ENCODE data around the gene SMOC1.

Gene SMOC1

GRCh38 chr14:69876221-69876847, 2.9 kb upstream of the SMOC1 start:
- Mint-ChIP-seq H3K27ac (no peak overlapping the region), H3K36me3 (no peaks in the 10 kb centered on the region), H3K4me1 (peaks cover 2% of the 10 kb centered on the region), H3K4me3 (no peak overlapping the region), H3K9me3 (peaks cover 1% of the 10 kb centered on the region), H3K27me3 (peaks cover 13% of the 10 kb centered on the region)
- DNase-seq (ENCODE audit: low spot score in 2 of 2) = no peak
- no peak for ATAC-seq (ENCODE audit: low read depth)

- Mint-ChIP-seq H3K4me3 (no peak overlapping the region), H3K9me3 (peaks cover 1% of the 10 kb centered on the region), H3K27ac (no peak overlapping the region), H3K27me3 (peaks cover 15% of the 10 kb centered on the region), H3K36me3 (no peaks in the 10 kb centered on the region), H3K4me1 (peaks cover 2% of the 10 kb centered on the region)
- no peak for DNase-seq (ENCODE audit: low spot score in 2 of 2)
- ATAC-seq (ENCODE audit: low read depth) = no peak
Measured at GRCh38 chr14:69876848-69877306, 2.3 kb upstream of the SMOC1 start.

GRCh38 chr14:69877492-69877891, 1.7 kb upstream of the SMOC1 start:
- DNase-seq (ENCODE audit: low spot score in 2 of 2) = no peak
- no peak for ATAC-seq (ENCODE audit: low read depth)
- no peaks in the 10 kb centered on the region for H3K36me3 Mint-ChIP-seq
- H3K27ac Mint-ChIP-seq = no peak overlapping the region
- peaks cover 2% of the 10 kb centered on the region for H3K4me1 Mint-ChIP-seq
- no peak overlapping the region for H3K4me3 Mint-ChIP-seq
- H3K9me3 Mint-ChIP-seq = peaks cover 1% of the 10 kb centered on the region
- peaks cover 15% of the 10 kb centered on the region for H3K27me3 Mint-ChIP-seq

- H3K4me3 Mint-ChIP-seq = no peak overlapping the region
- no peak for DNase-seq (ENCODE audit: low spot score in 2 of 2)
- H3K27me3 Mint-ChIP-seq = peaks cover 13% of the 10 kb centered on the region
- H3K27ac Mint-ChIP-seq = no peak overlapping the region
- no peaks in the 10 kb centered on the region for H3K36me3 Mint-ChIP-seq
- ATAC-seq (ENCODE audit: low read depth) = no peak
- H3K4me1 Mint-ChIP-seq = peaks cover 2% of the 10 kb centered on the region
- peaks cover 1% of the 10 kb centered on the region for H3K9me3 Mint-ChIP-seq
Measured at GRCh38 chr14:69878251-69878650, 965 bp upstream of the SMOC1 start.

- no peak for DNase-seq (ENCODE audit: low spot score in 2 of 2)
- peaks cover 2% of the 10 kb centered on the region for H3K4me1 Mint-ChIP-seq
- H3K4me3 Mint-ChIP-seq = no peak overlapping the region
- H3K9me3 Mint-ChIP-seq = no peaks in the 10 kb centered on the region
- H3K27ac Mint-ChIP-seq = no peak overlapping the region
- no peak for ATAC-seq (ENCODE audit: low read depth)
- peaks cover 17% of the 10 kb centered on the region for H3K27me3 Mint-ChIP-seq
- no peaks in the 10 kb centered on the region for H3K36me3 Mint-ChIP-seq
Measured at GRCh38 chr14:69880044-69880487, 850 bp downstream of the SMOC1 start.

- no peak for ATAC-seq (ENCODE audit: low read depth)
- no peaks in the 10 kb centered on the region for H3K36me3 Mint-ChIP-seq
- H3K9me3 Mint-ChIP-seq = no peaks in the 10 kb centered on the region
- no peak overlapping the region for H3K4me3 Mint-ChIP-seq
- no peak overlapping the region for H3K27ac Mint-ChIP-seq
- no peak for DNase-seq (ENCODE audit: low spot score in 2 of 2)
- H3K27me3 Mint-ChIP-seq = peaks cover 17% of the 10 kb centered on the region
- peaks cover 2% of the 10 kb centered on the region for H3K4me1 Mint-ChIP-seq
Measured at GRCh38 chr14:69880893-69881292, 1.7 kb downstream of the SMOC1 start.

- H3K27me3 Mint-ChIP-seq = peaks cover 21% of the 10 kb centered on the region
- no peak for DNase-seq (ENCODE audit: low spot score in 2 of 2)
- H3K4me3 Mint-ChIP-seq = no peak overlapping the region
- no peaks in the 10 kb centered on the region for H3K36me3 Mint-ChIP-seq
- no peaks in the 10 kb centered on the region for H3K9me3 Mint-ChIP-seq
- H3K4me1 Mint-ChIP-seq = peaks cover 2% of the 10 kb centered on the region
- no peak for ATAC-seq (ENCODE audit: low read depth)
- H3K27ac Mint-ChIP-seq = no peak overlapping the region
Measured at GRCh38 chr14:69882116-69882864, 3.1 kb downstream of the SMOC1 start.

- H3K27ac Mint-ChIP-seq = no peak overlapping the region
- no peak for ATAC-seq (ENCODE audit: low read depth)
- peaks cover 2% of the 10 kb centered on the region for H3K4me1 Mint-ChIP-seq
- peaks cover 16% of the 10 kb centered on the region for H3K27me3 Mint-ChIP-seq
- DNase-seq (ENCODE audit: low spot score in 2 of 2) = no peak
- H3K9me3 Mint-ChIP-seq = no peaks in the 10 kb centered on the region
- H3K4me3 Mint-ChIP-seq = no peak overlapping the region
- H3K36me3 Mint-ChIP-seq = no peaks in the 10 kb centered on the region
Measured at GRCh38 chr14:69882915-69883314, 3.7 kb downstream of the SMOC1 start.

GRCh38 chr14:69886453-69887242, 7.4 kb downstream of the SMOC1 start:
- H3K9me3 Mint-ChIP-seq = peaks cover 1% of the 10 kb centered on the region
- H3K36me3 Mint-ChIP-seq = no peaks in the 10 kb centered on the region
- ATAC-seq (ENCODE audit: low read depth) (no peak), DNase-seq (ENCODE audit: low spot score in 2 of 2) (no peak)
- no peak overlapping the region for H3K4me3 Mint-ChIP-seq
- H3K27me3 Mint-ChIP-seq = peaks cover 14% of the 10 kb centered on the region
- no peak overlapping the region for H3K27ac Mint-ChIP-seq
- no peaks in the 10 kb centered on the region for H3K4me1 Mint-ChIP-seq

GRCh38 chr14:69887740-69888657, 8.8 kb downstream of the SMOC1 start:
- Mint-ChIP-seq H3K4me3 (no peak overlapping the region), H3K36me3 (no peaks in the 10 kb centered on the region), H3K9me3 (peaks cover 1% of the 10 kb centered on the region), H3K27ac (no peak overlapping the region), H3K4me1 (no peaks in the 10 kb centered on the region), H3K27me3 (peaks cover 14% of the 10 kb centered on the region)
- DNase-seq (ENCODE audit: low spot score in 2 of 2) = no peak
- no peak for ATAC-seq (ENCODE audit: low read depth)

- no peak for ATAC-seq (ENCODE audit: low read depth)
- no peak for DNase-seq (ENCODE audit: low spot score in 2 of 2)
- Mint-ChIP-seq H3K9me3 (peaks cover 5% of the 10 kb centered on the region), H3K27ac (no peak overlapping the region), H3K4me3 (no peak overlapping the region), H3K27me3 (peaks cover 18% of the 10 kb centered on the region), H3K36me3 (peaks cover 2% of the 10 kb centered on the region), H3K4me1 (no peaks in the 10 kb centered on the region)
Measured at GRCh38 chr14:69891422-69891821, 12.2 kb downstream of the SMOC1 start.

- peaks cover 13% of the 10 kb centered on the region for H3K27me3 Mint-ChIP-seq
- H3K9me3 Mint-ChIP-seq = peaks cover 18% of the 10 kb centered on the region
- peaks cover 3% of the 10 kb centered on the region for H3K36me3 Mint-ChIP-seq
- H3K4me1 Mint-ChIP-seq = no peaks in the 10 kb centered on the region
- DNase-seq (ENCODE audit: low spot score in 2 of 2) = no peak
- H3K27ac Mint-ChIP-seq = no peak overlapping the region
- ATAC-seq (ENCODE audit: low read depth) = no peak
- H3K4me3 Mint-ChIP-seq = no peak overlapping the region
Measured at GRCh38 chr14:69895109-69895508, 15.9 kb downstream of the SMOC1 start.

GRCh38 chr14:69896080-69896479, 16.9 kb downstream of the SMOC1 start:
- Mint-ChIP-seq H3K36me3 (peaks cover 3% of the 10 kb centered on the region), H3K4me3 (no peak overlapping the region), H3K9me3 (peaks cover 18% of the 10 kb centered on the region), H3K27ac (no peak overlapping the region), H3K4me1 (no peaks in the 10 kb centered on the region), H3K27me3 (peaks cover 13% of the 10 kb centered on the region)
- ATAC-seq (ENCODE audit: low read depth) (no peak), DNase-seq (ENCODE audit: low spot score in 2 of 2) (no peak)

Measured in memory B cell (primary cell).